Stimulated activated CD8-positive, alpha-beta memory T cell treated with anti-CD3 and anti-CD28 coated beads, Interleukin-4, amount 100 ng/mL, for 24 hours (primary cell): ENCODE measurements around the gene CNTNAP5.

Experiments
- DNase-seq: peaks from one replicate; pipeline ENCODE4 v3.0.0-alpha.2; 2020; ENCODE audit warnings: low read depth

CNTNAP5 gene

DNA sequence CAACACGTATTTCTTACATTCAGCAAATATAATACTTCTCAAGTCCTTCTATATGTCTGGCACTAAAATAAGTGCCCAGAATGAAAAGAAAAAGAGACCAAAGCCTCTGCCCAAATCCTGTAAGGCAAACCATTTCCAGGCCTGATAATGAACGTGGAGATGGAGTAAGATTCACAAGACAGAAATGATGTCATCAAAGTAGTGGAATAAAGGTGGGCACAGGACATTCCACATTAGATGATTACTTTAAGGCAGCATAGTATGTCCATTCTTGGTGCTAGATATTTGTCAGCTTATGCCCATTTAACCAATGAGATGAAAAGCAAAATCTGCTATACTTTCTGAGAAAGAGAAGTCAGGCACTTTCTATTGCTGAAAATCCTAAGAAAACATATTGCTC lies 38.5 kb downstream of the CNTNAP5 start:
- DNase-seq, result no peak

DNA sequence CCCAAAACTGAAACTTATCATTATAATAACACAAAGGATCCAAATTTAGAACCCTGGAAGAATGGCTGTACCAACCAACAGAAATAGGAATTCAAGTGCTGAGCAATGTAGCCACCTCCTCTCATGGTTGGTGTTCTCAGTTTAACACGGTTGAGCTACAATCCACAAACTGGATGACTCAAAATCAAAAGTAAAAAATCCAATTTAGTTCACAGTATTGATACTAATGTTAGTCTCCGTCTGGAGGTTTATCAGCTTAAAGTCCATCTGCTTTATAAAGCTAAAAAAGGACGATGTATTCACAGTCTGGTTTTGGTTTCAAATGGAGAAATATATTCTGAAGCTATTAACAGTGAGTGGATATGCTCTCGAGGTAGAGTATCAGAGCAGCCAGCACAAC lies 40.5 kb downstream of the CNTNAP5 start:
- DNase-seq, result no peak

DNA sequence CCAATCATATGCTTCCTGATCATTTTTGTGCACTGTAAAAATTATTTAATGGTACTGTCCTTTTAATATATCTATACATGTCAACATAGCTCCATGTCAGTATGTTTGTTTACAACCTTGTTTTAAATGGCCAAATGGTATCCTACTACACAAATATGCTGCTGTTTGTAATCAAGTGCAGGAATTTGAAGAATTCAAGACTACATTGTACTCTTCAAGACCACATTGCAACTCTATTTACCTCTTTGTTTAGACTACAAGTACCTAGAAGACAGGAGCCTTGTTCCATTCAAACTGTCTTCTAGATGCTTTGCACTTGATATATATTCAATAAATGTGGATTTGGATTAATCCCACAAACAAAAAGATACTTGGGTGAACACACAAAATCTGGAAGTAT lies 41.7 kb downstream of the CNTNAP5 start:
- no peak for DNase-seq

DNA sequence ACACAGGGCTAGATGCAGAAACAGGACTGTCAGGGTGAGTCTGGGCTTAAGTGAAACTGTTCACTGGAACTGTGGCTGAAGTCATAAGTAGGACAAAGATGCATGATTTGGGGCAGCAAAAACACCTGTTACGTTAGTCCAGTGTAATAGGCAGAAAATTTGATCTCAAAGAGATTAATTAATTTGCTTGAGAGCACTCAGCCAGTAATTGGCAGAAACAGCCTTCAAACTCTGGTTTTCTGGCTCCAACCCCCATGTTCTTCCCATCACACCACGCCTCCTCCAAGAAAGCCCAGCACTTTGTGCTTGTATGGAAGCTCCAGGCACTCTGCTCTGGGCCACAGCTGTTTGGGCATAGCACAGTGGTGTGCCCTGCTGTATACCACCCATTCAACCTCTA lies 54.0 kb downstream of the CNTNAP5 start:
- DNase-seq, result no peak

DNA sequence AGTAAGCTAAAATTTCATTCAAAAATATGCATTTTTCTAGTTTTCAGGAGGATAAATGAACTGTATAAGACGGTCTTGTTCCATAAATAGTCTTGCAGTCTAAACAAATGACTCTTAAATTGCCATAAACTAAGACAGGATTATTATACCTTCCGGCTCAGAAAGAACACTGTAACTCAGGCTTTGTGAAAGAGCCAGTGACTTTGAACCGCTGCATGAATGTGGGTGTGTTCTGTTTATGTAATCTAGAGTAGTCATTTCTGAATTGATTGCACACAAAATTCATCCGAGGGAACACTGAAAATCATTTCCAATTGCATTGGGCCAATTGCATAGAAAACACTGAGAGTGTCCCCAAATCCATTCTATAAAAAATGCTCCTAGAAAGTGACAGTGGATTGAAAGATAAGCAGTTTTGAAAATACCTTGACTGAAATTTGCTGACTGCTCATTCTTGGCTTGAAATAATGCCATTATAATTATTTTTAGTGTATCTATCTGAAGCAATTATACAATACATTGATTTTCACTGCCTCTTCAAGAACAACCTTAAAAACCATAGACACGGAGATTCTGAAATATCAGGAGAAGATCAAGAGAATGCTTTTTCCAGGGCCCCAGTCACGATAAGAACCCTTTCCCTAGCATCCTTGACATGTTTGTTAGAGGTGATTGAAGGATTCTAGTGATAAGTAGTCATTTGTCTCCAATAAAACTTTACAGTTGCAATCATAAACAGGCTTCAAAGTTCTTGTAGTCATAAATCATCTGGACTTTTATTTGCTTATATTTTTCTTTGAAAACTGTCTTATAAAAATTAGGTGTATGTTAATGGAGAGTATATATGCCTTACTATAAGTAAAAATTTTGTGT lies 55.4 kb downstream of the CNTNAP5 start:
- DNase-seq, result no peak

DNA sequence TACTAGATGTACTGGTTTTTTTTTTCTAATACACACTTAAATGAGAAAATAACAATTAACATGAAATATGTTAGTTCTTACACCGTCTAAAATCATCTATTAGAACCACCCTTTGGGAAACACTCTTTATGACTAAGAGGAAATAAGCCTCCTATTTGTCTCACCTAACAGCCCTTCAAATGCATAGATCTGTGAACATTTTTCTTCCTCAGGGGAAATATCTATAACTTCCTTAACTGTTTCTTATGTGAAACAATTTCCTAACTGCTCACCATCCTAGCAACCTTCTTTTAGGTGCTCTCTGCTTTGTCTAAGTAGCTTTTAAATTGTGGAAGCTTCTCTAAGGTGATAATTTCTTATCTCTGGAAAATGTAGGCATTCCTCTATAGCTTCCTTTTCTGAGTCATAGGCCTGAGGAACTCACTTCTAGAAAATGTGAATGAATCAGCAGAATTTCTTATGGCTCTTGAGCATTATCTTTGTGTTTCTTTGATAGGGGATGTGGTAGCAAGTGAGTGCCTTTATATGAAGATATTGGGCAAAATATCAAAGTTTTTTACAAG lies 56.1 kb downstream of the CNTNAP5 start:
- no peak for DNase-seq

DNA sequence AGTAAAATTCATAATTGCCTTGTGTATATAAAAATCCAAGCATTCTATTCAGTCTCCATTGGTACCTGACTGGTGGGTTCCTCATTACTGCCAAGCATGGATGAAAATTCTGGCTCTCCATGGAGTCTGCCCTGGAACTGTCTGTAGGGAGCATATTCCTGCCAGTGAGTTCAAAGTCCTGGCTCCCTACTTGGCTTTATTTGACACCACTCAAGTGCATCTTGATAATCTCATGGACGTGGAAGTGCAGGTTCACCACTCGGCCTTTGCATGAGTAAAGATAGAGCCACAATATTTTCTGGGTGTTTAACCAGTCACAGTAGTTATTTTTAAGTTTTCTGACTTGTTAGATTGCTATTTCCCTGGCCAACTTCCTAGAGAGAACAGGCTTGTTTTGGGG lies 63.5 kb downstream of the CNTNAP5 start:
- no peak for DNase-seq

DNA sequence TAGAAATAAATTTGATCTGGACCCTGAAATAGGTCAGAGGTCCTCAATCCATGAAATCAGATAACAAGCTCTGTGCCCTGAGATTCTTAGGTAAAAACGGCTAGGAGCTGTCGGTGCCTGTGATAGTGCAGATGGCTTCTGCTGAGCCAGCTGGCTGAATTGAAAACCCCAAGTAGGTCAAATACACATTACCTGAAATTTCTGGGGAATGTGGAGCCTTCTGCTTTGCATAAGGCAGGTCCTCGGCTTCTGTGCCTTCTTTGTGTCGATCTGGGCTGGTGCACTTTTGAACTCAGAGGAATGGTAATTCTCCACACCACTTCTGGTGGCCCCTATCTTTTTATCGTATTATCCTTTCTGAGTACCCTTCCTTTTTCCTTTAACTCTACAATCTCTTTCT lies 66.6 kb downstream of the CNTNAP5 start:
- DNase-seq, result no peak

DNA sequence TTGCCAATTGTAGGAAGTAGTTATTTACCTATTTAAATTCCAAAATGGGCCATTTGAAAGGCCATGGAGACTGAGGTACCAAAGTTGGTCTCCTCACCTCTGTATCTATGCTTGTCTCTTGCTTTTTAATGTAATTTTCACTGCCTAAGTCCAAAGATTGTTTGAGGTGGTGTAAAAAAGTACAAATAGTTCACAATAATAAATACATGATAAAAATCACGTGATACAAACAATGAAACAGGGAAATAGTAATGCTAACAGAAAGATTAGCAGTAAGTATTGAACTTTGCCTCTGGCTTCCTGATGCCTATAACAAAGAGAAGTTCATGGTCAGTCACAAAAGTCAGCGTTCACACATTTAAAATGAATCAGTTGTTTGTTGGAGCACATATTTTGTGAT lies 67.6 kb downstream of the CNTNAP5 start:
- DNase-seq, result no peak

DNA sequence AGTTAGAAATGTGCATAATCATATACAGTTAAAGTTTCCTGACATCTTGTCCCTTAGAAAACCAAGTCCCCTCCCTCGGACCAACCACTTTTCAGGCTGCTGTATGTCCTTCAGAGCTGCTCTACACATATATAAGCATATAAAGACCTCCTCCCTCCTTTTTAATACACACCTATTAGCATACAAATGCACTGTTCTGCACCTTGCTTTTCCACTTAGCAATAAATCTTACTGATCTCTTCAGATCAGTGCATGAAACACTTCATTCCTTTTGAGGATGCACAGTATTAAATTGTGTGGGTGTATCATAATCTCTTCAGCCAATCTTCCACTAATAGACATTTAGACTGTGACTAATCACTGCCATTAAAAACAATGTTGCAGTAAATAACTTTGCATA lies 79.8 kb downstream of the CNTNAP5 start:
- DNase-seq, result no peak

DNA sequence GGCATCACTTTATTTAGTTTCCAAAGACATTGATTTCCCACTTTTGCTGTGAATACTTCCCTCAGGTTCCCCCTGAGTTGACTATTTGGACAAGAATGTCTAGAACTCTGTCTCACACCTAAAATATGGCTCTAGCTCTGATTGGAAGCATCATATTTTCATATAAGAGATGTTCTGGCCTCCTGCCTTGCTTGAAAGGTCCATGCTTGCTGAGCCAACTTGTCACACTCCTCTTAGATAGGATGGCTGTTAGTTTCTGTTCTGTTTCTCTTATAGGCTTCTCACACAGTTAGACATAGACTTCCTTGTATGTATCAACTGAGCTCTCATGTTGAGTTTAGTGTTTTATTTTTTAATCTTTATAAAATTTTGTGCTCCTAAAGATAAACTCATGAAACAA lies 87.1 kb downstream of the CNTNAP5 start:
- no peak for DNase-seq

DNA sequence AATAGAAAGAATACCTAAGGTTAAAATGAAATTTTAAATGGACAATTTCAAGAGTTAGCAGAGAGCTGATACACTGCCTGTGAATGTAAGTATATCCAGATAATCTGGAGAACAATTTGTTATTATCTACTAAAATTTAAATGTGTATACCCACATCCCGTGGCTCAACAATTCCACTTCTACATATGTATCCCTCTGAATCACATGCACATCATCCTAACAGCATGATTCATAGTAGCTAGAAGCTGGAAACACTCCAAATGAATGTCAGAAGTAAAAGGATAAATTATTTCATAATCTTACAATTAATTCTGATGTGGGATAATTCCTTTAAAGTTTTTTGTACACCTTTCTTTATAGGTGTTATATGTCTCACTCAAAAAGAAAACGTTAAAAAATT lies 87.9 kb downstream of the CNTNAP5 start:
- DNase-seq, result no peak

DNA sequence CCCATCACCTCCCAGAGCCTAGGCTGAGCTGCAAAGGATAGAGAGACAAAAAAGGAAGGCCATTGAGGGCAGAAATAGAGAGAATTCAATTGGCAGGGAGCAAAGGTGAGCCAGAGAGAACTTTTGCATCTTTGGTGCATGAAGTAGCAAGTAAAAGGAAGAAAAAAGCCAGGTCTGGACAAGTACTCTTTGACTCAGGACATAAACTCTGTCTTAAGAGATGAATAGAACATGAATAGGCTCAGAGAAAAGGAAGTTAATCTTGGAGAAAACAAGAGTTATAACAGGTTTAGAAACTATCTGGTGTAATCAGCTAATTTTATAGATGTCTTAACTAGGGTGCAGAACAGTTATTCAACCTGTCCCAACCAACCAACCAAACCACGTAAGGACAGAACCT lies 95.2 kb downstream of the CNTNAP5 start:
- DNase-seq, result no peak

DNA sequence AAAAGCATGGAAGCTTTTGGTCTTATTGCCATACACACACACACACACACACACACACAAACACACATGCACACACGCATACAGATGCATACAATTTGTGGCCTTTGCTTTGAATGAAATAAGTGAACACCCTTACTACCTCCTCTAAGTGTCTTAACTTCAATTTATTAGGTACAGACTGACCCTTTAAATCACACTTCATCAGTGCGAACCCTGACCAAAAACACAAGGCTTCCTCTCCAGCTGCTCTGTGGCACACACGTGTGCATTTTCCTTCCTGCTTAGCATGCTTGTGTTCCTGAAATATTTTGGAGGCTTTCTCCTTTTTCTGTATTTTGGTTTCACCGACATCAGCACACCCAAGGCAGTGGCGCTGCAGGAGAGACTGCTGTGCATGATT lies 96.0 kb downstream of the CNTNAP5 start:
- DNase-seq, result no peak

DNA sequence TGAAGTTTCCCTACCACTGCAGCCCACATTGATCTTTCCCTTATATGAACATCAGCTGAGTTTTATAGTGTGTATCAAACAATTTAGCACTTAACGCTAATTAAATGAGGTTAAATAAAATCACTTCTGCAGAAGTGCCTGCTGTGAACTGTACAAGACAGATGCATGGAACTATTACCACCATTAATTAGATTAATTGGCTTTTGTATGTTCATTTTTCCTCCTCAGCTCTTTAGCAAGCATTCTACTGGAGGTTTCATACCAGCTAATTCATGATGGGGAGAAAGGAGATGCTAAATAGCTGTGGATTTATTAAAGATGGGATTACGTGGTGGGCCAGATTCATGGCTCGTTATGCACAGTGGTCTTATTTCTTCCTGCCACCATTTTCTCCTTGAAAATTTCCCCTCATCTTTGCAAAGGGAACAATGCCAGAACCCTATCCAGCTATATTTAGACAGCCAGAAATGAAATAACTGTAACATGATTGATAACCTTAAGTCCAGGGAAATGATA lies 96.7 kb downstream of the CNTNAP5 start:
- DNase-seq, result no peak

DNA sequence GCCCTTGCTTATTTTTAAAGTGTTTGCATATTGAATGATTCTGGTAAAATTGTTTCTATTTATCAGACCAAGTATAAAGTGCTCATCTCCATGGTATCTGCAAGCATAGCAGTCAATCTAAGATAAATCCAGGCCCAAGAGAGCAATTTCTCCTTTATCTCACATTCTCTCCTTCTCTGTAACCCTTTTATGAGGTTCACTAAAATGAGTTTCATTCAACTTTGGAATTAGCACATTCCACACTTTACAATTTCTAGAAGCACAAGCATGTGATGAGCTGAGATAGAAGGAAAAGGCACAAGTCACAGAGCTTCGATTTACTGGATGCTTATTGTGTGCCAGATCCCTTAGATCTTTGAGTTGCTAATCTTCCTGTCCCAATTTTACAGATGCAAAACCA lies 97.3 kb downstream of the CNTNAP5 start:
- DNase-seq, result no peak

DNA sequence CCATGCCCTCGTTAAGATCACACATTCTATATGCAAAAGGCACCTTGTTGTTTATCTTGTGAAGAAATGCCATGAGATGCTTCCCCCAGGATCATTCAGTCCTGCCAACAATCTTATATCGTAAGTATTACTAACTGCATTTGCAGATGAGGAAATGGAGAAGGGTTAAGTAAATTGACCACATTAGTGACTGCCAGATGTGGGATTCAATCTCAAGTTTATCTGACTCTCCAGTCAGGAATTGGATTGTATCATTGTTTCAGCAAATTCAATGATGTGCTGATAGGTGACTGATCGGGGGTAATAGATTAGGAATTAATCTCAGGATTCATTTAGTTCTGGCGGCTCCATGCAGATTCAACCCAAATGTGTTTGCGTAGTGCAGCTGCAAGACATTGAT lies 106.2 kb downstream of the CNTNAP5 start:
- no peak for DNase-seq

DNA sequence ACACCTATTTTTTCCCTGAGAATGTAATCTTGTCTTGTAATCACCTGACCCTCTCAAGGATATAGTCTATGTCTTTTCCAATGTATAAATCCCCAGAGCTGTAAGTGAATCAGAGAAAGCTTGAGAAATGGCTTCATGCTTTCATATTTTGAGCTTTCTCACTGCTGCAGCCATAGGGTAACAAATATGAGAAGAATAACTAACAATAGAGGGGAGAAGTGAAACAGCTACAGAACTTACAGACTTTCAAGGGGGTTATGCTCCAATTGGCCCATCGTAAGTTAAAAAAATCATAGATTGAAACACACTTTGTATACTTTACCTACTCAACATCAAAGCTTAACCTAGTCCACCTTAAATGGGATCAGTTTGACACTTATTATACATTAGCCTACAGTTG lies 111.0 kb downstream of the CNTNAP5 start:
- no peak for DNase-seq

DNA sequence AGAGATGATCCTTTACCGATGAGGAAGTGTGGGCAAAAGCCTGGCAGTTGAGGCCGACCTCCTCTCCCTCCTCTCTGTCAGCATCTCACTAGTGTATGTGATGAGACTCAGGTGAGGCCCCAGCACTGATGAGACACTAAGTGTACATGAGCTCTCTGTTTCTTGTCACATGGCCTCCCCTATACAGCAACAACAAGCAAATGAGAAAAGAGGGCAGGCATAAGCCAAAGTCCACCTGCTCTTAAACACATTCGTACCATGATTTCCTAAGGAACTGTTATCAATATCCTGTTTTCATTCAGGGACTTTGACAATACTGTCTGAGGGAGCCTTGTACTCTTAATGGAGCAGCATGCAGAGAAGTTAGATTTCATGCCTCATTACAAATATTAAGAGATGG lies 113.0 kb downstream of the CNTNAP5 start:
- no peak for DNase-seq

DNA sequence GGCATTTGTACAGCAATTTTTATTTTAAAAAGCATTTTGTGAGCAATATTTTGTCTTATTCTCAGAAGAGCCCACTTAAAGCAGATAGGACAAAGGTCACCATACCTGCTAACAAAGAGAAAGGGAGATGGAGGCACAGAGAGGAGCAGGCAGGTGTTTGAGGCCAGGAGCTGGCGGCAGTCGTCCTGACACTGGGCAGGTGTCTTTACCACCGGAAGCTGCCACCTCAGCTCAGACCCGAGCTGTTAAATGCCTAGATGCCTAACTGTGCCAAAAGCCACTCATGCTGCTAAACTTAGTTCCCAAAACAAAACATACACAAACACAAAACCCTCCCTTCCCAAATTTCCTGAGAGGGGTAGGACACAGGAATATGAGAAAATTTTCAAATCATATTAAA lies 120.9 kb downstream of the CNTNAP5 start:
- no peak for DNase-seq

DNA sequence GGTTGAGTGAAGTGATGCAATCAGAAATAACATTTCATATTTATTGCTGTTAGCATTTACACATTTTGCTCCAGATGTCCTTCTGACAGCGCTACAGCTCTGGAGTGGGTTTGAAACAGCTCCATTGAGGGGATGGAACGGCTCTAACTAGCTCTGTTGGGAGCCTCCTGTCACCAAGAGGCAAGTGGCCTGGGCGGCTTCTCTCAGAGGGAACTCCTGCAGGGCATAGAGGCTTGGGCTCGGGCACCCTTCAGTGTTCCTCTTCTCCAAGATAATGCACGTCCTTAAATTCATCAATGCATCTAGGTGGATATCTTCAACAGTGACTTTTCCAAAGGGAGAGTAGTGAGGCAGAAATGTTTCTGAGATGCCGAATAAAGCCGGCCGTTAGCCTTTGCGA lies 122.5 kb downstream of the CNTNAP5 start:
- no peak for DNase-seq

DNA sequence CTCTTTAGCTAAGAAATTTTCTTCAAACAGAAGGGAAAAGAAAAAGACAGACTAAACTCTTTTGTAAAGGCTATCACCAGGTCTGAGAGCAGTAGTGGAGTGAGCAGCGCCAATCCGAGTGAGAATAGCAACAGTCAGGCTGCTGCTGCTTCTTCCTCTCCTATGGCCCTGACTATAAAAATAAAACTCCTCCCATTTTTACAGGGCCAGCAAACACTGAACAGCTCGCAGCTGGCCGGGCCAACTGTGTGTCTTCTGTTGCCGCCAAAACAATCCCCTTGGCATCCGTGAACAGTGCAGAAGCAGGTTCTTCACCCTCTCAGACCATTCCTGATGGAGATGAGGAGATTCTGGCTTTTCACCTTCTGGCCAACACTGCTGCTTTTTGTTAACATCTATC lies 124.5 kb downstream of the CNTNAP5 start:
- no peak for DNase-seq

DNA sequence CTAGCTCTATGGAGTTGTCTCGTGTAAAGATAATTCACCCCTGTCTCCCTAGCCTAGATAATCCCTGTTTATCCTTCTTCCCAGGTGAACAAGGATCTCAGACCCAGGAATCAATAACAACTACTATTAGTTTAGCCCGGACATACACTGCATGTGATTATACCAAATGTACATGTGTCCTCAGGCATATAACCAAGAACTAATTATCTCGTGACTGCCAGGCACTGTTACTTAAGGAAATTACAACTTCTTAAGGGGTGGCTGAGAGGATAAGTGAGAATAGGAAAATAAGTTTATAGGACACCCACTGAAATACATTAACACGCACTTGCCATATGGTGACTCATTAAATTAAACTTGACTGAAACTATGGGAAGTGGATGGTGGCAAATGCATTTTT lies 126.6 kb downstream of the CNTNAP5 start:
- DNase-seq, result no peak

DNA sequence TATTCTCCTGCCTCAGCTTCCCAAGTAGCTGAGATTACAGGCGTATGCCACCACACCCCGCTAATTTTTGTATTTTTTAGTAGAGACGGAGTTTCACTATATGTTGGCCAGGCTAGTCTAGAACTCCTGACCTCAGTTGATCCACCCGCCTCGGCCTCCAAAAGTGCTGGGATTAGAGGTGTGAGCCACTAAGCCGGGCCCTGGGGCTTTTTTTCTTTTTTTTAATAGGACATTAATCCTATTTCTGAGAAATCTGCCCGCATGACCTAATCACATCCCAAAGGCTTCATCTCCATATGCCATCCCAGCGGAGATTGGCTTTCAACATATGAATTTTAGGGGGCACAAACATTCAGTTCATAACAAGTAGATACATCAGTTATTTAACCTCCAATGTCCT lies 128.6 kb downstream of the CNTNAP5 start:
- DNase-seq, result no peak
